HTR-8/SVneo (cell line): ENCODE results near the gene RASGRP3.
A peak's percentile ranks its signal among the peaks of the same experiment; 100 is the strongest.

Experiments used
- DNase-seq: peaks from one replicate; pipeline ENCODE4 v3.0.0; 2011; ENCODE audit warnings: low spot score, mixed read lengths; ENCODE audit not compliant: insufficient read length
- FAIRE-seq: peaks from 2 replicates; lab custom pipeline; 2011; peaks lifted over from hg19 to GRCh38; lab: Jason Lieb, UNC

Gene RASGRP3

GRCh38 chr2:33512112-33512511, 35.7 kb downstream of the RASGRP3 start:
- FAIRE-seq (no peak), DNase-seq (no peak)

- FAIRE-seq, result no peak
Measured at GRCh38 chr2:33513480-33513879, 37.0 kb downstream of the RASGRP3 start.

DNA sequence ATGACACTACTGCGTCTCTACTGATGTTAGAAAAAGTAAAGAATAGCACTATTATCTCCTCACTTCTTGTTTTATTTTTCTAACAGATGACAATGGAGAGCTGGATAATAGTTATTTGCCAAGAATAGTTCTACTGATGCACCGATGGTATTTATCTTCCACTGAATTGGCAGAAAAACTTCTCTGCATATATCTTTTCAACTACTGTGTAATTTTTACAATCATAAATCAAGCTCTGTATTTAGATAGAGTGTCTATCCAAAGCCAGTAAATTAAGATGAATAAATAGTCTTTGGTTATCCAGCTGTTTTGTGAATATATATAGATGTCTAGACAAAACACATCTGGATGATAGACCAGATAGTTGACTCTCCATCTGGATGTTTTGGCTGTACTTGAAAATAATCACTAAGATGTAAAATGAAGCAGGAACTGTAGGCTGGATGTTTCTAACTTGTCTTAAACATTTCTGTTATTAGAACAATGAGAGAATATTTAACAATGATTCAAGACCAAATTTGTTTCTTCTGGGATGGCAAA, 40.1 kb downstream of the RASGRP3 start:
- DNase-seq (no peak), FAIRE-seq (no peak)

More at GRCh38 chr2:33513480-33513879, 37.0 kb downstream of the RASGRP3 start:
- no peak for DNase-seq

DNA sequence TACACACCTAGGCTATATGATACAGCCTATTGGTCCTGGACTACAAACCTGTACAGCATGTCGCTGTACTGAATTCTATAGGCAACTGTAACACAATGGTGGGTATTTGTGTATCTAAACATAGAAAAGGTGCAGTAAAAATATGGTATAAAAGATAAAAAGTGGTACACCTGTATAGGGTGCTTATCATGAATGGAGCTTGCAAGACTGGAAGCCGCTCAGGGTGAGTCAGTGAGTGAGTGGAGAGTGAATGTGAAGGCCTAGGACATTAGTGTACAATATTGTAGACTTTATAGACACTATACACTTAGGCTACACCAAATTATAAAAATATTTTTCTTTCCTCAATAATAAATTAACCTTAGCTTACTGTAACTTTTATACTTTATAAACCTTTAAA, 41.8 kb downstream of the RASGRP3 start:
- FAIRE-seq (no peak), DNase-seq (no peak)

- FAIRE-seq (no peak), DNase-seq (no peak)
Measured at GRCh38 chr2:33518929-33519328, 42.5 kb downstream of the RASGRP3 start.

- DNase-seq (no peak), FAIRE-seq (no peak)
Measured at GRCh38 chr2:33521791-33522281, 45.4 kb downstream of the RASGRP3 start.

- FAIRE-seq, result no peak
- no peak for DNase-seq
Measured at GRCh38 chr2:33522576-33522975, 46.1 kb downstream of the RASGRP3 start.

DNA sequence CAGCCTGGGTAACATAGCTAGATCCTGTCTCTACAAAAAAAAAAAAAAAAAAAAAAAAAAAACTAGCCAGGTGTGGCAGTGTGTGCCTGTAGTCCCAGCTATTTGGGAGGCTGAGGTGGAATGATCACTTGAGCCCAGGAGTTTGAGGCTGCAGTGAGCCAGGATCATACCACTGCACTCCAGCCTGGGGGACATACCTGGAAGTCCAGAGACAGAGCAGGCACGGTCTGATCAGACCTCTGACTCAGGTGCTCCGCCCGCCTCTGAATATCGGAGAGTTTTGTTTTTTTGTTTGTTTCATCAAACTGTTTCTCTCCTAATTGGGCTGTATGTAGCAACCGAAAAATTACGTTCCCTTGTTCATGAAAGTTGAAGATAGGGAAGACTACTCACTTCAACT, 49.2 kb downstream of the RASGRP3 start:
- FAIRE-seq (no peak), DNase-seq (no peak)

DNA sequence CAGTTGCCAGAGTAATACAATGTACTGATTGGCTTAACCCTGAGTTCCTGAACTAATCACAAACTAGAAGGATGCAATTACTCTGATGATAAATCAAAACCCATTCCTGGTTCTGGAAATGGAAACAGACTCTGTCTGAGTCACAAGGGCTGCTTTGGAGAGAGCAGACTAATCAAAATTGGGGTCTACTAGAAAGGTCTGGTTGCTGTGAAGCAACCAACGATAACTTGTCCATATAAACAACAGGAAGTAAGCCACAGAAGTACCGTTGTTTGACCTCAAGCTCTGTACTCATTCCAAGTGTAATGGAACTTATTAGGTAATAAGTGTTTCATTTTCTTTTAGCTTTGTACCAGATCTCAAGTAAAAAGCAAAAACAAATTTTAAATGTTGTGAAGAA, 49.7 kb downstream of the RASGRP3 start:
- DNase-seq, result no peak
- FAIRE-seq, result no peak

DNA sequence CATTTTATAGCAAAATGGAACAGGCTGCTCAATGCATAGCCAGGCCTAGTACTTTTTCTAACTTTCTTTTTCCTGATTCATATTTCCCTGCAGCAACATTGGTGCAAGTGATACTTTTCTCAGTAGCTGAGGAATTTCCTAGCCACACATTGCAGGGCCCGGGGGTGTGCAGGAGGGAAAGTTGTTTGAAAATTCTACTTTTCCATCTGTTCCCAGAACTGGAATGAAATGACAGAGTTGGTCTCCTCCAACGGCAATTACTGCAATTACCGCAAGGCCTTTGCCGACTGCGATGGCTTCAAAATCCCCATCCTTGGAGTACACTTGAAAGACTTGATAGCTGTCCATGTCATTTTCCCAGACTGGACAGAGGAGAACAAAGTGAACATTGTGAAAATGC, 50.5 kb downstream of the RASGRP3 start:
- FAIRE-seq (no peak), DNase-seq (no peak)

GRCh38 chr2:33528441-33528950, 52.0 kb downstream of the RASGRP3 start:
- no peak for DNase-seq
- no peak for FAIRE-seq

- DNase-seq (peak; percentile 71), FAIRE-seq (peak; percentile 57)
Measured at GRCh38 chr2:33529771-33530481, 53.5 kb downstream of the RASGRP3 start.

DNA sequence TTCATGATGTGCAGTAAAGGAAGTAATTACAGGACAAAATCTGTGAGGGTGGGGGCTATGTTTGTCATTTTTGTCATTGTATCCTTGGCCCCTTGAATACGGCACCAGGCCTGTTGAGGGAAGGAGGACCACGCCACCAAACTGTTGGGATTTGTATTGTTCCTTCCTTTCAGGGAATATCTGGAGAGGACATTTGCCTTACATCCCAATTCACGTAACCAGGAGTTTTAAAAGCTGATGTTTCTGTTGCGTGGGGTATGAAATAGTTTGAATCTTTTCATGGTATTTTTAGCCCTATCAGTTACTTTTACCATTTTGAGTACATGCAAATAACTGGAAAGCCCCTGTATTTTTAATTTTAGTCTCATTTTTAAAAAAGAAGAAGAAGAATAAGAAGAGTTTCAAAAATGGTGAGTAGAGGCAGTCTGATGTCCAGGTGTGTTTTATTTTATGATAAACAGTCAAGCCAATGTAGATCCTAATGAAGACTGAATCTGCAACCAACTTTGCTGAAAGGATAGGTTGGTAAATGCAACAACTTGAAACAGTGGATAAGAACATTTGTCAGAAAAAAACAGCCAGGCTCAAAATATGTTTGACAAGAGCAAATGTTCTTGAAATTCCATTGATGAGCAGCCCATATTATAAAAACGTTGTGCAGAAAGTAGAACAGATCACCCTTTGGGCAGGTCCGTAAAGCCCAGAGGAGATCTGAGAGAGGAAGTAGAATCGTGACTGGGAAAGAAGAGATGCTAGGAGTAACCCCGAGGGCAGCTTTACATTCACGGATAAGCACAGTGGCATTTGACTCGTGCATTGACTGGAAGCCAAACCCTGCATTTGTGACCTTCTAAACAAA, 54.5 kb downstream of the RASGRP3 start:
- DNase-seq, result no peak
- FAIRE-seq, result no peak

GRCh38 chr2:33531549-33532059, 55.2 kb downstream of the RASGRP3 start:
- DNase-seq, result no peak
- FAIRE-seq, result no peak

DNA sequence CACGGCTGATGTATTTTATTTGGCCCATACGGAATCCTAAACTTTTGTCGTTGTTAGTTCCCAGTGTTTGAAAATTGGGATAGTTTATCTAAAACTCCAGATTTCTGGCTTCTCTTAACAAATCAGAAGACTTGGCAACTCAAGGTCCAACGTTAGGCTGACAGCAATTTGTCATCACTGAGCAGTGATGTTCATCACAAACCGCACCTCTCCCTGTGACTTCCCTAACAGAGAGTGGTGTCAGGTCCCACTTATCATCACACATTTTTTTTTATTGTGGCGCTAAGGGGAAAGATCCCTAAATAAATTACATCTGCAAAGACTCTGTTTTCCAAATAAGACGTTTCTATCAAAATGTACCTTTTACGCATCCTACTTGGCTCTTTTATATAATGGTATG, 55.7 kb downstream of the RASGRP3 start:
- DNase-seq (no peak), FAIRE-seq (no peak)

GRCh38 chr2:33532966-33533365, 56.5 kb downstream of the RASGRP3 start:
- FAIRE-seq (no peak), DNase-seq (no peak)

GRCh38 chr2:33535421-33535820, 59.0 kb downstream of the RASGRP3 start:
- DNase-seq (no peak), FAIRE-seq (no peak)

DNA sequence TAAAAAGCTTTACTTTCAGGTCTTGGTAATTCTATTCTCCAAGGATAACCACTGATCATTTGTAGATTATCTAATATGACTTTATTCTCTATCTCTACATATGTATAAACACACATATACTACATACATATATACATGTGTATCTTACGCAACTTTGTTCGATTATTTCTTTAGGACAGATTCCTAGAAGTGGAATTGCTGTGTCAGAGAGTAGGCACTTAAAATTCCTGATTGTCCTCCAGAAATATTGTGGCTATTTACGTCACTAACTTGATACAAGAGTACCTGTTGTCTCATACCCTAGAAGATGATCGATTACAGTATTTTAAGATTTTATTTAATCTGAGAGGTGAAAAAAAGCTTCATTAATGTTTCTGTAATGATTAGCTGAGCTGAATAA, 64.8 kb downstream of the RASGRP3 start:
- no peak for DNase-seq
- no peak for FAIRE-seq

GRCh38 chr2:33550206-33550605, 73.8 kb downstream of the RASGRP3 start:
- FAIRE-seq, result no peak
- no peak for DNase-seq

DNA sequence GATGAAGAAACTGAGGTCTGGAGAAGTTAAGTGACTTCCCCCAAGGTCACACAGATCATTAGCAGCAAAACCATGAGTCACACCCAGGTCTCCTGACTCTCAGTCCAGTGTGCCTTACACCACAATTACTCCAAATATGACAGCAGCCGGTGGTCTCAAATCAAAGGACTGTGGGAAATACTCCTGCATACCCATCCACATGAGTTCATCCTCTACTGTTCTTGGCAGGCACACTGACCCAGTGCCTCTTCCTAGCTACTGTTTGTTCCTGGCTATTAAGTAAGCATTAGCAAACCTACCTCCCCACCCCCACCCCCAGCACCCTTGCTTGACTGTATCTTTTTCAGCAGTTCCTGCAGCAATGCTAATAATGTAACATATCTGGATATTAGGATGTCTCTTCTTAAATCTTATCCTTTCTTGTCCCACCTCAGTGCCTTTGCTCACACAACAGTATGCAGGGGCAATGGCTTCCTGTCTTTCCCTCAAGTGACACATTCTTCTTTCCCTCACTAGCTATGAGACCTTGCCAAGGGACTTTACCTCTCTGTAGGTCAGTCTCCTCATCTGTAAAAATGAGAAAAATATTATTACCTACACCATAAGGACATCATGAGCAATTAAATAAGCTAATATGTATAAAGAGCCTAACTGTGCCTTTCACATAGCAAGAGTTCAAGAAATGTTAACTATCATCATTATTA, 76.5 kb downstream of the RASGRP3 start:
- DNase-seq (no peak), FAIRE-seq (no peak)
